HG02938 (cell line): ENCODE measurements around the gene TEAD1.

ENCODE experiments used
- ATAC-seq: cut with Tn5 transposase; IDR thresholded peaks from one replicate; pipeline ENCODE4 v1.9.1; 2021; ENCODE audit warnings: mild to moderate bottlenecking, moderate library complexity; ENCODE audit not compliant: unreplicated experiment

TEAD1 gene

DNA sequence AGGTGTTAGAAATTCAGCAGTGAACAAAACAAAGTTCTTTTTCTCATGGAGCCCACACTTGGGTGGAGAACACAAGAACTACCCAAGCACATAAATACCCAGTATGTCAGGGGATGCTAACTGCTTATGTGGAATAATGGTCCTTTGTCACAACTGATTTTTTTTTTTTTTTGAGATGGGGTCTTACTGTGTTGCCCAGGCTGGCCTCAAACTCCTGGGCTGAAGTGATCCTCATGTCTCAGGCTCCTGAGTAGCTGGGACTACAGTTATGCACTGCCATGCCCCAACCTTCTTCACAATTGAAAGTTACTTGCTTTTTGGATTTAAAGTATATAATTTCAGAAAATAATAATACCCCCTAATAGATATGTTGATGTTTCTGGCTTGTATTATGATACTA is 212.3 kb downstream of the TEAD1 start:
- ATAC-seq, result no peak

DNA sequence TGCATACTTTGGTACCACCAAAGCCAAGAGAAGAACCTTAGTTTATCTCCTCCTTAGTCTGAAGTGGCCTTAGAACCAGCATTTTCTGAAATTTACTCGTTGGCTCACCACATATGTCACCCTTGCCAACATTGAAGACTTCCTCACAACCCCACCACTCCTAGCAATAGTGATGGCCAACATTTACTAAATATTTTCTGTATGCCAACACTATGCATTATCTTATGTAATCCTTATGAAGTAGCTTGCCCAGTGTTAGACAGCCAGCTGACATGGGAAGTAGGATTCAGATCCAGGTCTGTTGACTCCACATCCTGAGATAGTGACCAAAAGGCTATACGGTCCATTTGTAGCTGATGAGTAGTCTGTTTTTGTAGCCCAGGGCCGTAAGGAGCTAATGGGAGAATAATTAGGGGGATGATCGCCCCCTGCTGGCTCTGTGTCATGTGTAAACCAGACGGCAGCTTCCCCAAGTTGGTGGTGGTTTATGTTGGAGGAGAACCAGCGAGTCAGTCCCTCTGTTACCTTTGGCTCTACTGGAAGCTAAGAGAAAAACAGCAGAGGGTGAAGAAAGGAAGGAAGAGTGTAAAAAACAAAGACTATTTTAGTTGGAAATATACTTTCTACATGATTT is 214.4 kb downstream of the TEAD1 start:
- peak; percentile 64 for ATAC-seq

DNA sequence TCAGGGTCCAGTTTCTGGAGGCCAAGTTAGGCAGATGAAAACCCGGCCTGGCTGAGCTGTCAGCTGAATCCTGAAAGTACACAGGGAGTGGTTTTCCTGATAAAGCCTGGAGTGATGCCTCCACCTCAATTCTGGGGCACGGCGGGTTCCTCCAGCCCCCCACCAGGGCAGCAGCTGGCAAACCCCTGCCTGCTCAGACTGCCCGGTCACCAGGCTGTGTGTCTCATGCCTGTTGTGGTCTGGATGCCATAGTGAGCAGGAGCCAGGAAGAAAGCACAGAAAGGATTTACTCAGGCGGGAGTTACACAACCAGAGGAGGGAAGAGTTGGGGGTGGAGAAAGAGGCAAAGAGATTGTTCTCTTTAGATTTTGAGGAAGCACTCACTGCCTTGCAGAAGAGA is 215.0 kb downstream of the TEAD1 start:
- no peak for ATAC-seq

DNA sequence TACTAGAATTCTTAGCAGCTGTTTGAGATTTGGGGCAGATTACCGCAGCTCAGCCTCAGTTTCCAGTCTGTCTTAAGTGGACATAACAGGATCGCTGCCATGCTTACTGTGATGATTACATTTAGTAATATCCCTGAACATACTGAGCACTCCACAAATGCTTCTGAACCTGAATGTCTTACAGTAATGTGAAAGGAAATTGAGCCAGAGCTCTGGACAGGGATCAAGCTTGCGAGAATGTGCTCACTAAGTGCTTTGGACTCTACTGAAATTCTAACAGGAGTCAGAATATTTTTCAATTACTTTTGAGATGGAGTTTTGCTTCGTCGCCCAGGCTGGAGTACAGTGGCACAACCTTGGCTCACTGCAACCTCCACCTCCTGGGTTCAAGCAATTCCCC is 216.3 kb downstream of the TEAD1 start:
- ATAC-seq, result no peak

DNA sequence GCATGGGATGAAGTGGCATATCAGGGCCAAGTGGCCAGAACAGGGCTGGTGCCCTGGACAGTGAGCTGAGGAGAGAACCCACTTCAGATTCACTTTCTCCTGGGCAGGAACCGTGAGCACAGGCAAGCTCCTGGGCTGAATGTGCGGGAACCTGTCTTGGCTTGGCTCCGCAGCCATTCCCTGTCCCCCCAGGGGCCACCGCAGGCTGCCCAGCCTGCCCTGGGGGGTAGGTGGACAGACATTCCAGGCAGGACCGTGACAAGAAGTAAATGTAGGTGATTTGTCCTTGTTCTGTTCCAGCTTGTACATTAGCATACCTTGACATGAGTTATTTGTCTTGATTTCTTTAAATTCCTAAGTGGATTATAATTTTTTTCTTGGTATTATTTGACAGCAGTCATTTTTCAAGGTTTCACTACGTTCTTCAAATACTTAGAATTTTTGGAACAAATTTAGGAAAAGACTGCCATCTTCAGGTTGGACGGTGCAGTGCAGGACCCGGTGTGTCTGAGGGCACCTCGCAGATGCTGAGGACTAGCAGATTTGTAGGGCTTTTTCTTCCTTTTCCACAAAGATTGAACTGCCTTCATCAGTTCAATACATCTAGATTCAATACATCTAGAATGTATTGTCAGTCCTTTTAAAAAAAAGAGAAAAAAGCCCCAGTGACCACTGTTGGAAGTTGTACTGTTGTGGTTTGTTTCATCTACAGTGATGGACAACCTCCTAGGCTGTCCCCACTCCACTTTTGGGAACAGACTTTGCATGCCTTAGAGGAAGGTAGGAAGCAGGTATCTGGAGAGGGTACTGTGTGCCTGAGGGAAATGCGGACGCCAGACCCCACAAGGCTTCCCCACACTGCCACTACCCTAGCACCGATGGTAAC is 219.8 kb downstream of the TEAD1 start:
- ATAC-seq, result no peak

DNA sequence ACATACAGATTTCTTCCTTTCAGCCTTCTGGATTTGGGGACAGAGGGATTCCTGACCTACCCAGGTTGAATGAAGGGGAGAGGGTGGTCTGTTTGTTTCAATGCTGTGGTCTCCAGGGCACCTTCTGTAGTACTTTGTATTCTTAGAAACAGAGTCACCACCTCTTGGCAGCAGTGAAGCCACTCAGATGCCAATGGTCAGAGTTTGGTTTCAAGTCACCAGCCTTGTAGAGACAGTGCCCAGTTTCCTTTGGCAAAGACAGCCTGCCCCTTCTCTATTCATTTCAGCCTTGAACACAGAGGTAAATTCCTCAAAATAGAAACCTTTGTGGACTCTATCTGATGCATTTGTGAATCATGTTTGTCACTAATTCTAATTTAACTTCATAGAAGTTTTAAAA is 223.2 kb downstream of the TEAD1 start:
- ATAC-seq, result no peak

DNA sequence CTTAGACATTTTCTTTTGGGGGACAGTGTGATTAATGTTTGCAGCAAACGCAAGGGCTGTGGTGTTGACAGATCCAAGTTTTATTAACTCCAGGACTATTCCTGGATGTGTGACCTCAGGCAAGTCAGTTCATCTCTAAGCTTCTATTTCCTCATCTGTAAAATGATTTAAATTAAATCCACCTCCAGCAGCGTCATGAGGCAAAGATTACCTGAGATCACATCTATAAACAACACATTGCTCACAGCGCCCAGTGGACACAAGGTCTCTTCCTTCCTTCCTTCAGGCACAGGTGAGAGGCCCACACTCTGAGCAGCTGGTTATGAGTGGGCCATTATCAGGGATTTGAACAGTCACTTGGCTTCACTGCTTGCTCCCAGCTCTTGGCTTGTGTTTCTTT is 223.6 kb downstream of the TEAD1 start:
- no peak for ATAC-seq

DNA sequence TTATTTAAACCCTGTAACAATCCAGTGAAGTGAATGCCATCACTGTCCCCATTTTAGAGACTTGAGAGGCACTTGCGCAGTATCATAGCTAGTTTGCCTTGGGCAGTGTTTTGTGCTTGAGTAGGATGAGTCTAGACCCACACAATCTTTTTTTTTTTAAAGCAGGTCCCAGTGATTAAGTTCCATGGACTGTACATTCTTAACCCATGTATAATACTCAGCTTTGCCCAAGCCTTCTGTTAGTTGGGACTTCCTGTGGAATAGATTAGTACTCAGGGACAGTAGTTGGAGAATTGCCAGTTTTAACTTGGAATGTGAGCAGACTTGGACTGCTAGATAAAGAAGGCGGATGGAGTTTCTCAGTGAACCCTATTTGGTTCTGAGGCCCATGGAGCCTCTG is 226.3 kb downstream of the TEAD1 start:
- ATAC-seq, result no peak

DNA sequence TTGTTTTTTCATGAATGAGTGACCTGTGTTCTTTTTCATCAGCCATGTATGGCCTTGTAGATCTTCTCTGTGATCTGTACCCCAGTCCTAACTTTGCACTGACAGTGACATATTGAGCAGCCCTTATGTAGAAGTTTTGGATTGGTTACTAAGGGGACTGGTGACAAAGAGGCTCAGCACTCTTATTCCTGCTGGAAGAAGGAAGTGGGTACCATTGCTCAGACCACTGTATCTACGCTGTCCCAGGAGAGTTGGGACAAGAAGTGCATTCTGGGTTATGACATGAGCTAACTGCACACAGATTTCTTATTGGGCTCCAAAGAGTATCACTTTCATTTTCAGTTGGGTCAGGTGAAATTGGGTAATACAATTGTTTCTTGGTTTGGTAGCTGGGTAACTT is 227.1 kb downstream of the TEAD1 start:
- ATAC-seq, result peak; percentile 61

DNA sequence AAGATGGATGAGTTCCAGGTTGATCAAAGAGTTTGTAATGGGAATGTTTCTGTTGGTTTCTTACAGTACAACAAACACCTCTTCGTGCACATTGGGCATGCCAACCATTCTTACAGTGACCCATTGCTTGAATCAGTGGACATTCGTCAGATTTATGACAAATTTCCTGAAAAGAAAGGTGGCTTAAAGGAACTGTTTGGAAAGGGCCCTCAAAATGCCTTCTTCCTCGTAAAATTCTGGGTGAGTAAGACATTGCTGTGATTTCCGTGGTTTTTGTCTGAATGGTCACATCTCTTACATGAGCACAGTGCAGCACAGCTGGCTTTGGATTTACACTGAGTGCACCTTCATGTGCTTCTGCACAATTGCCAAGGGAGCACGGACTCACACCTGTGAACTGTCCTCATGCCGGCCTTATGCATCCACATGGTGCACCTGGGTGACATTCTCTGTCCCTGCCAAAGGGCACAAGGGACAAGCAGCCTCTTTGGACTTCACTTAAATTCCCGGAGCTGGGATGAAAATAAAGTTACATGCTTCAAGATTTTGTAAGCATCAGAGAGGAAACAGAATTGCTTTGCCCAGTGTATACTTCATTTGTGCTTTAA is 227.8 kb downstream of the TEAD1 start:
- no peak for ATAC-seq

DNA sequence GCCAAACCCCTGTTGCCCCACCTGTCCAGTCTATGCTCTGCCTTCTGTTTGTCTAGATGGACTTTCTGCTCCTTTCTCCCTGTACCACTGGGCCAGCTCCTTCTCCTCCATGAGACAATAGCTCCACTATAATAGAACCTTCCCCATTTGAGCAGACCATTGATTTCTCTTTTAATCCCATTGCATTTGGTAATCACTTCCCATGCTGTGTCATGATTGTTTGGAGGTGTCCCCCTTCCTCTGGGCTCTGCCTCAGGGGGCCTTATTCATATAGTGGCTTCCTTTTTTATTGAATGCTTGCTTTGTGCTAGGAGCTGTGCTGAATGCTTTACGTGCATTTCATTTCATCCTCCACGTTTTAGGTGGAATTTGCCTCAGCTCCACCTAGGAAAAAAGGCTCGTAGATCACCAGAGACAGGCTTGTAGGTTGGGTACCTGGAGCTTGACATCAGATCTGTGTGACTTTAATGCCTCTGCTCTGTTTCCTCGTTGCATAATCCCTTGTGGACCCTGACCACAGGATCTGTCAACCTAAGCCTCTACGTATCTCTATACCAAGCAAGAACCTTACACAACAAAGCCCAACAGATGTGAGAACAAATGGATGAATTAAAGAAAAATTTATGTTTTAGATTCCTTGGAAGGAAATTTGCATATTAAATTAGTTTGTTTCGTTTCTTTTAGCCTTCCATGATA is 228.7 kb downstream of the TEAD1 start:
- ATAC-seq, result no peak

DNA sequence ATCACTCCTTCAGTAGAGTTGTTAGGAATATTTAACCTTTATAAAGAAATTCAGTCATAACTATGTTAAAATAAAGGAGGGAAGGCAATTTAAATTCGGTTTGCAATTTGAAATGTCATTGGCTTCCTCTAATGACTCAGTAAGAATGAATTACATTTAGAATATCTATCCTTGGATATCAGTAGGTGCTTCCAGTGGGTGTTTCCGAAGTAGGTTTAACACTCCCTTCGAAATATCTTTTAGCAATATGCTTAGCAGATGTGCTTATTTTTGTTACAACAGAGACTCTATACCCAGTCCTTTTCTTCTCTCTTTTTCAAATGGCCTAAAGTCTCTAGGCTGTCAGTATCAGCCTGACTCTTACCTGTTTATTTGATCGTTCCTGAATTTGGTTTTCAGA is 231.2 kb downstream of the TEAD1 start:
- ATAC-seq, result no peak

DNA sequence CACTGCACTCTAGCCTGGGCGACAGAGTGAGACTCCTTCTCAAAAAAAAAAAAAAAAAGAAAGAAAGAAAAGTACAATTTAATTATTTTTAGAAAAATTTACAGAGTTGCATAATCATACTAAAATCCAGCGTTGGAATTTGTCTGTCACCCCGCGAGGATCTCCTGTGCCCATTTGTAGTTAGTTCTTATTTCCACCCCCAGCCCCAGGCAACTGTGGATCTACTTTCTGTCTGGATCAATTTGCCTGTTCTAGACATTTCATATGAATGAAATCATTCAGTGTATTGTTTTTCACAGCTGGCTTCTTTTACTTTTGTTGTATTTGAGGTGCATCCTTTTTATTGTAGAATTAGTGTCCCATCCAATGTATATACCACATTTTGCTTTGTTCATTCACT is 232.3 kb downstream of the TEAD1 start:
- ATAC-seq, result no peak

DNA sequence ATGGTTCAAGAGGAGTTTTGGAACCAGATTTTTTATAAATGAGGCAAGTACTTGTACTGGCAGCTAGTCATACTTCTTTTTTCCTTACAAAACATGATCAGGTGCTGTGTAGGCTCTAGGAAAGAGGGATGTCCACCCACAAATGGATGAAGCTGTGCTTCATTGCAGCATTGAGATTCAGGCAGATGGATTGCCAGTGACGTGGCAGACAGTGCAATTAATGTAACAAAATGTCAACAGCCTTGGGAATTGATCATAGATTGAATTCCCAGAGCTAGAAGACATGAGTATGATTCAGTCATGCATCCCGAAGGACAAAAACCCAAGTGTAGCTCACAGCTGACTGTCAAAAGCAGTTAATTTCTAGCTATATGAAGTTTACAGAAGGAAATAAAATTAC is 235.7 kb downstream of the TEAD1 start:
- ATAC-seq, result no peak

DNA sequence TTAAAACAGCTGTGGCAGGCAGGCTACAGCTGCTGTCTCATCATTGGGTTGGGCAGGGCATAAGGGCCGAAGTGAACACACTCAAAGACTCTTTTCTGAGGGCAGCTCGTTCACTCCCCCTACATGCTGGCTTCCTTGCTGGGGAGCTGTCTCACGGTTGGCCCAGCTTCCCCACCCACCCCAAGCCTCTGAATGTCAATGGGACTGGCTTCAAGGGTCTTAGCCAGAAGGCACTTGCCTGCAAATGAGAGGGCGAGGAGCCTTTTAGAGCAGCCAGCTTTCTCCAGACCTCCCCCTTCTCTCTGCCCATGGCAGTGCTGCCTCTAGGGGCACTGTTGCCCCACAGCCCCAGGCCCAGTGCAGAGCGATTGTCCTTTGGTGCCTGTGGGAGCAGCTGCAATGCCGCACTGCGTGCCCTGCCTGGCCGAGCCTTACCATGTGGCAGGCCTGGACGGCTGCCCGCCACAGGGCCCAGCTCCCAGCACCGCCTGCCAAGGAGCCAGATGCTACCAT is 240.2 kb downstream of the TEAD1 start:
- no peak for ATAC-seq

DNA sequence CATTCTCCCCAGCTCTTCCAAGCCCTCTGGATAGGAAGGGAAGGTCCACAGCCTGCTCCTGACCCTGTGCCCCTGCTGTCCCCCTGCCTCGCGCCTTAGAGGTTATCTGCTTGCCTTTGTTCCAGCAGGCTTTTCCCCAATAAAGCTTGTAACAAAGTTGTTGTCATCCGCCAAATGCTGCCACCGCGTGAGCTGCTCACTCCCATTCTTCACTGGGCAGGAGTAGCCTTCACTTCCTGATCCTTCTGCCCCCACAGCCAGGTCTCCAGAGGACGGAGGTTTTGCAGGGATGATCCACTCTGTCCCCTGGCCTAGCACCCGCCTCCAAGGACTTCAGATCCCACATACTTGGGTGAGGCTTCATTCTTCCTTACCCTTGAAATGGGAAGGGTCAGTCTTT is 240.9 kb downstream of the TEAD1 start:
- ATAC-seq, result no peak

DNA sequence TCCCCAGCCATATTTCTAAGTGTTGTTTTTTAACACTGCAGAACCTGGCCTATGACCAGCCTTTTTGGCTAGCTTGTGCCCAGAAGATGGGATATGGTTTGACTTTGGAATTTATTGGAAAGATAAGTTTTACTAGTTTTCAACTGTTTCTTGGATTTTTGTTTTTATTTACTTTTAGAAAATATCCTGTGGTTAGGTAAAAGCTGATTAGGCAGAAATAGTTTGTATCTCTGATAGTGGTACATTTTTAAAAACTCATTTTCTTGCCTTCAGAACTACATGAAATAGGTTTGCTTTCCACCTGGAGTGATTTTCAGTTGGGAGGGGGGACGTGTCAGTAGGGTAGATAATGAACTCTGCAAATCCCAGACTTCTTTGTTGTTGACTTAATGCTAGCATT is 243.6 kb downstream of the TEAD1 start:
- no peak for ATAC-seq

DNA sequence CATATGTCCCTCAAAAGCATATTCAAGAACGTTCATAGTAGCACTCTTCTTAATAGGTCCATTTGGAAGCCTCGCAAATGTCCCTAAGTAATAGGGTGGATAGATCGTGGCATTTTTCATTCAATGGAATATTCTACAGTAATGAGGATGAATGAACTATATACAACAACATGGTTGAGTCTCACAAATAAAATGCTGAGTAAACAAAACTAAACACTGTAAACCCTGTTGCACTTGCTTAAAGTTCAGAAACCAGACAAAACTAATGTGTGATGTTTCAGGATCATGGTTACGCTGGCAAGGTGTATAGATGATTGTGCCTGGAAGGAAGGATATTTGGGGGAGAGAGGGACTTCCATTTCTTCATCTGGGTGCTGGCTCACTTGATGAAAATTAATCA is 244.4 kb downstream of the TEAD1 start:
- no peak for ATAC-seq

DNA sequence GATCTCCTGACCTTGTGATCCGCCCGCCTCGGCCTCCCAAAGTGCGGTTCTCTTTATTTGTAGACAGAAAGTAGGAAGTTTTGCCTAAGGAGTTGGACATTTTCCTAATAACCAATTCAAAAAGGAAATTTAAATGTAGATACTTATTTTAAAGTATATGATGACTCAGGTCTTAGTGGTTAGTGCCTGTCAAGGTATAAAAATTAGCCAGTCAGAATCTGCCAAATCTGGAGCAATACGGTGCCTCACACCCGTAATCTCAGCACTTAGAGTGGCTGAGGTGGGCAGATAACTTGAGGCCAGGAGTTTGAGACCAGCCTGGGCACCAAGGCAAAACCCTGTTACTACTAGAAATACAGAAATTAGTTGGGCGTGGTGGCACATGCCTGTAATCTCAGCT is 248.2 kb downstream of the TEAD1 start:
- ATAC-seq, result no peak

DNA sequence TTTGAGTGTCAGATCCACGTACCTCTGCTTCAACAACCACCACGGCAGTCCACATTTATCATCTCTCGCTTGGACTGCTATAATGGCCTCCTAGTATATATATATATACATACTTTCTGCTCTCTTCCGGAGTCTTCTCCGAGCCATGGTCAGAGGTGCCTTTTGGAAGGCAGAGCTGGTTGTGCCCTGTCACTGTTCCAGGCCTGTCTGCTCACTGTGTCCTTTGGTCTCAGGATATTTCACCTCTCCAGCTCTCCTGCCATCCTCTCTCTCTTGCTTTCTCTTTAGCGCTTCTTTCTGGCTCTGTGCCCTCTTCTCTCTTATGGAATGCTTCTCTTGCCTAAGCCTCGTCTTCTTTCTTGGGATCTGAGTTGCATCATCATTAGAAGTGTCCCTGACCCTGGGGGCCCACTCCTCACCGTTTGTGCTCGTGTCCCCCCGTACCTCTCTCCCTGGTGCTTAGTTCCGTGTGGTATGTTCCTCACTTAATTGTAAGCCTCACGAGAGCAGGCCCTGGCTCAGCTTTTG is 248.8 kb downstream of the TEAD1 start:
- ATAC-seq, result no peak

DNA sequence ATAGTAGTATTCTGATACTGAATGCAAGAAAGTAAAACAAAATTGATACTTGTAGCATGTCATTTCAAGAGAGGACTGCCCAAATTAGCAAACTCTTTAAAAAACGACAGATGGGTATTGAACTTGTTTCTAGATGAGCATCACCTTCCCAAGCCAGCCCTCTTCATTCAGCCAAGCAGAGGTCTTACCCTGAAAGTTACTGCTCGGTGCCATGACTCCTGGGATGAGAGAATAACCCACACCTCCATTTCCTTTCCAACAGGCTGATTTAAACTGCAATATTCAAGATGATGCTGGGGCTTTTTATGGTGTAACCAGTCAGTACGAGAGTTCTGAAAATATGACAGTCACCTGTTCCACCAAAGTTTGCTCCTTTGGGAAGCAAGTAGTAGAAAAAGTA is 250.4 kb downstream of the TEAD1 start:
- no peak for ATAC-seq
